ENCODE results near the gene ATF6. TPM values are rescaled to one million over a fixed set of nuclear protein-coding genes. Genes with fewer than 3 reads are reported as not detected.

ATF6 gene
- total RNA-seq, 1 donor from 2014 or later = 28.0 TPM

GRCh38 chr1:161834967-161835550 is 68.9 kb downstream of the ATF6 start:
- no peak for TF ChIP-seq CTCF (IDR thresholded peaks at IDR 0.05; ENCODE audit: unreplicated experiment)
- no peak for DNase-seq (ENCODE audit: low spot score in 2 of 2, unreplicated experiment in 2 of 2)
- peaks cover 27% of the 10 kb centered on the region for H3K36me3 Mint-ChIP-seq
- H3K9me3 Mint-ChIP-seq = peaks cover 6% of the 10 kb centered on the region
- H3K27me3 Mint-ChIP-seq (ENCODE audit: low read depth) = no peaks in the 10 kb centered on the region
- no peak overlapping the region for H3K27ac Mint-ChIP-seq
- H3K4me3 Mint-ChIP-seq = no peak overlapping the region
- H3K4me1 Mint-ChIP-seq = no peaks in the 10 kb centered on the region

GRCh38 chr1:161836018-161836417 is 69.9 kb downstream of the ATF6 start:
- Mint-ChIP-seq H3K36me3 (peaks cover 20% of the 10 kb centered on the region), H3K27me3 (ENCODE audit: low read depth) (no peaks in the 10 kb centered on the region), H3K4me3 (no peak overlapping the region), H3K27ac (no peak overlapping the region), H3K9me3 (peaks cover 6% of the 10 kb centered on the region), H3K4me1 (no peaks in the 10 kb centered on the region)
- DNase-seq (ENCODE audit: low spot score in 2 of 2, unreplicated experiment in 2 of 2) = no peak
- no peak for TF ChIP-seq CTCF (IDR thresholded peaks at IDR 0.05; ENCODE audit: unreplicated experiment)

GRCh38 chr1:161838362-161838761 is 72.2 kb downstream of the ATF6 start:
- Mint-ChIP-seq H3K27me3 (ENCODE audit: low read depth) (no peaks in the 10 kb centered on the region), H3K4me1 (no peaks in the 10 kb centered on the region), H3K4me3 (no peak overlapping the region), H3K9me3 (peaks cover 8% of the 10 kb centered on the region), H3K27ac (no peak overlapping the region), H3K36me3 (peaks cover 20% of the 10 kb centered on the region)
- DNase-seq (ENCODE audit: low spot score in 2 of 2, unreplicated experiment in 2 of 2) = no peak
- TF ChIP-seq CTCF (IDR thresholded peaks at IDR 0.05; ENCODE audit: unreplicated experiment) = no peak

- H3K4me3 Mint-ChIP-seq = no peak overlapping the region
- no peak for TF ChIP-seq CTCF (IDR thresholded peaks at IDR 0.05; ENCODE audit: unreplicated experiment)
- H3K4me1 Mint-ChIP-seq = no peaks in the 10 kb centered on the region
- no peak for DNase-seq (ENCODE audit: low spot score in 2 of 2, unreplicated experiment in 2 of 2)
- no peaks in the 10 kb centered on the region for H3K27me3 Mint-ChIP-seq (ENCODE audit: low read depth)
- H3K9me3 Mint-ChIP-seq = peaks cover 4% of the 10 kb centered on the region
- peaks cover 22% of the 10 kb centered on the region for H3K36me3 Mint-ChIP-seq
- no peak overlapping the region for H3K27ac Mint-ChIP-seq
Measured at GRCh38 chr1:161838885-161839284, 72.8 kb downstream of the ATF6 start.

- Mint-ChIP-seq H3K4me1 (no peaks in the 10 kb centered on the region), H3K4me3 (no peak overlapping the region), H3K9me3 (peaks cover 4% of the 10 kb centered on the region), H3K27ac (no peak overlapping the region), H3K27me3 (ENCODE audit: low read depth) (no peaks in the 10 kb centered on the region), H3K36me3 (peaks cover 26% of the 10 kb centered on the region)
- TF ChIP-seq CTCF (IDR thresholded peaks at IDR 0.05; ENCODE audit: unreplicated experiment) = no peak
- DNase-seq (ENCODE audit: low spot score in 2 of 2, unreplicated experiment in 2 of 2) = no peak
Measured at GRCh38 chr1:161839591-161839990, 73.5 kb downstream of the ATF6 start.

GRCh38 chr1:161840363-161840762 is 74.2 kb downstream of the ATF6 start:
- no peaks in the 10 kb centered on the region for H3K4me1 Mint-ChIP-seq
- no peak overlapping the region for H3K4me3 Mint-ChIP-seq
- DNase-seq (ENCODE audit: low spot score in 2 of 2, unreplicated experiment in 2 of 2) = no peak
- peaks cover 4% of the 10 kb centered on the region for H3K9me3 Mint-ChIP-seq
- peaks cover 25% of the 10 kb centered on the region for H3K36me3 Mint-ChIP-seq
- TF ChIP-seq CTCF (IDR thresholded peaks at IDR 0.05; ENCODE audit: unreplicated experiment) = no peak
- H3K27ac Mint-ChIP-seq = no peak overlapping the region
- H3K27me3 Mint-ChIP-seq (ENCODE audit: low read depth) = no peaks in the 10 kb centered on the region
